ENCODE measurements around the gene MGARP. TPM values are rescaled to one million over a fixed set of nuclear protein-coding genes. Genes with fewer than 3 reads are reported as not detected.

MGARP gene
- polyA plus RNA-seq, 4 donors: 0.33 to 0.61 (median 0.50) TPM

DNA sequence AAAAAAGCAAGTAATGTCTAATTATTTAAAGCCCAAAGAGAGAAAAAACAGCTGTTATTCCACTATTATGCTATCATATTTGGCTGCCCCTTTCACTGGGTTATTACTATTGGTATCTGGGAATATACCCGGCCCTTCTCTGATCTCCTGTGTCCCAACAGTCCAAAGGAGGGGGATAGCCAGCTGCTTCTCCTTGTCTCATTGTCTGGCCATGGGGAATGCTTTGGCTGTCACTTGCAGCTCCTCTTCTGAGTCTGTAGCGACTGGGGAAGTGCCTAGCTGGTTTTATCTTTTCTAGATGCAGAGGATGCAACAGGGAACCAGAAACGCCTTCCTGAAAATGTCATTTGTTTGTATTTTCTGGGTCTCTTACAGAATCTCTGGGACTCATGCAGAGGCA lies 33.9 kb downstream of the MGARP start:
- DNase-seq (ENCODE audit: low read depth in 4 of 4, low spot score in 3 of 4): no peak

DNA sequence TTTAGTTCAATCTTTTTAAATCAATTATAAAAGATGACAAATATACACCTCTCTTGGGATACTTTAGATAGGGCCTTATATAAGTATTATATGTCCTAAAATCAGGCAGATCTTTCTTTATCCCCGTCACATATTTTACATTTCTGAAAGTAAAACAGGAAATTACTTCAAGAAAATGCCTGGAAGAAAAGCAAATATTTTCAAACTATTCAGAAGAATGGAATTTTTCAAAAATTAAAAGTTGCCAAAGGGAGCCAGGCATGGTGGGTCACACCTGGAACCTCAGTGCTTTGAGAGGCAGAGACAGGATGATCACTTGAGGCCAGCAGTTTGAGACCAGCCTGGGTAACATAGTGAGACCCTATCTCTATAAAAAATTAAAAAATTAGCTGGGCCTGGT lies 34.4 kb downstream of the MGARP start:
- DNase-seq (ENCODE audit: low read depth in 4 of 4, low spot score in 3 of 4): no peak

DNA sequence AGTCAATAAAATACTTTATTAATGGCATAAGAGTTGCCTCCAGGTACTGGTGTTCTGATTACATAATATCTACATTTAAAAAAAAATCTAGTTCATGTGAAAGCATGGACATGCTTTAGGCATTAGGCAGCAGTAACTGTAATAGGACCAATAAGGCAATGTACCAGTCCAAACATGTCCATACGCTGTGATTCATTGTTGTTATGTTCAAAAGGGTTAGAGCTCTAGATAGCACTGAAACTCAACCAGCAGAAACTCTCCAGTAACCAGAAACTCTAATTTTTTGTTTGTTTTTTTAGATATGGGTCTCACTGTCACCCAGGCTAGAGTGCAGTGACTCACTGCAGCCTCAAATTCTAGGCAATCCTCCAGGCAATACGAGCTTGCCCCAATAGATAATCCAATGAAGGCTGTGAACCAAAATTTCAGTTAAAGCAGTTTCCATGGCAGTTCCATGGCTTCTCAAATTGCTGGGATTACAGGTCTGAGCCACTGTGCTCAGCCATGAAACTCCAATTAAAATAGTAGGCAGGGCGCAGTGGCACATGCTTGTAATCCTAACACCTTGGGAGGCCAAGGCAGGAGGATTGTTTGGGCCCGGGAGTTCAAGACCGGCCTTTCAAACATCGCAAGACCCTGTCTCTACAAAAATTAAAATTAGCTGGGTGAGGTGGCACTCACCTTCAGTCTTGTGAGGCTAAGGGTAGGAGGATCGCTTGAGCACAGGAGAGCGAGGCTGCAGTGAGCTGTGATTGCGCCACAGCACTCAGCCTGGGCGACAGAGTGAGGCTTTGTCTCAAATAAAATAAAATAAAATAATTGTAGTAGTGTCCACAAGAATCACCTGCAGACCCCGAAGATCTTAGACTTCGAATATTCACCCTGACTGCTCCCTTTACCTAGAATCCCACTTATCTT lies 36.3 kb downstream of the MGARP start:
- DNase-seq (ENCODE audit: low read depth in 4 of 4, low spot score in 3 of 4): no peak

DNA sequence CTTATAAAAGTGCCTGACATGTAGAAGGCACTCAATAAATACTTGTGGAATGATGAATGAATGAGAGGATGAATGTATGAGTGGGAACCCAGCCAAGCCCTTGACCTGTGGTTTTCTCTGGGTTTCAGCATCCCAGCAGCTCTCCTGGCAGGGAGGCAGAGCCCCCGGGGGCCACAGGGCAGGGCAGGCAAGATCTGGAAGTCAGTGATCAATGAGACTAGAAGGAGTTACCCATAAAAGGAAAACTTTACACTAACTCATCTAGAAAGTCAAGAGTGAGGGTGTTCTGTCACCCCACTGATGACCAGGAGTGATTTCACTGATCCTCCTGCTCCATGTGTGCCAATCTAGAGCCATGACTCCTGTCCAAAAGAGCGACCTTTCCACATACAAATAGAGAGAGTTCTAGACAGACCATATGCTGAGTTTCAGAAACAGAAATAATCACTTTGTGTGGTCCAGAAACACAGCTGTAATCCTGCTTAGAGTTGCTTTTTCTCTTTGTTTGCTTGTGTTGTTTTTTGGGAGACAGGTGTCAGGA lies 37.4 kb downstream of the MGARP start:
- DNase-seq (ENCODE audit: low read depth in 4 of 4, low spot score in 3 of 4): no peak

DNA sequence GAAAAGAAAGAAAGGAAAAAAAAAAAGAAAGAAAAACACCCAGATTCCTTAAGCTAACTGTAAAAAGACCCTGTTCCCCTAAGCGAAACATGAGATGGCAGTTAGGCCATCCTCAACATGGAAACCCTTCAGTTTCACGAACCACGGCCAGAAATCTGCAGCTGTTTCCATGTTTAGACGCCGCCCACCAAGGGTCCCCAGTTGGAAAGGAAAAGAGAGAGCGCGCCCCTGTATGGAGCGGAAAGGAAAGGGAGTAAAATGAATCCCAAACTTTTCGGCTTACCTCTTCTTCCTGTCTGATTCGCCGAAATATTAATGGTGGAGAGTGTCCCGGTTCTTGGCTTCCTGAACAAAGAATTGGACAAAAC lies 38.3 kb downstream of the MGARP start:
- DNase-seq (ENCODE audit: low read depth in 4 of 4, low spot score in 3 of 4): no peak

DNA sequence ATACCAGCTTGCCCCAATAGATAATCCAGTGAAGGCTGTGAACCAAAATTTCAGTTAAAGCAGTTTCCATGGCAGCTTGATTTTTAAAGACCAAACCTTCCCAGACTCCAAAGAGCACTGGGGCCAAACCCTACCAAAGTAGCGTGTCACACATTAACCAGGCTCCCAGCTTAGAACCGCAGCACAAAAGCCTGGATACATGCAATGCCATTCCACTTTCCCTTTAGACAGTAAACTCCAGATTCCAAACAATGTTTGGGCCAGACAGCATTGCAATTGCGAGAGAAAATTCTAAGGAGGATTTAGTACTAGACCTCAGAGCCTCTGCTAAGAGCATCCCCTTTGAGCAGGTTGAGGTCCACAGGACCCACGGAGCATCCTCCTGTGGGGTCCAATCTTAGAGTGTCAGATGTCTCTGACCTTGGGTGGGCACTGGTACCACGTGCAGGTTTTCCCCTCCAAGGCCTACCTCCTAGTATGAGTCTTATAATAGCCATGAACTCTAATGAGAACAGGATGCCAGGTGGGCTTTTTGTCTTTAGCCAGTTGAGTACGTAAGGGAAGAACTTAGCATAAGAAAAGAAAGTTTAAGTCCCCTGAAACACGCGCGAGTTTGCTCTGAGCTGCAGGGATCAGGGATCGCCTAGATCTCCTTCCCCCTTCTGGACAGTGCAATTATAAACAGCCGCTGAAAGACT lies 38.8 kb downstream of the MGARP start:
- peak in 2 of 4 donors; percentile 3 to 6 for DNase-seq (ENCODE audit: low read depth in 4 of 4, low spot score in 3 of 4)

DNA sequence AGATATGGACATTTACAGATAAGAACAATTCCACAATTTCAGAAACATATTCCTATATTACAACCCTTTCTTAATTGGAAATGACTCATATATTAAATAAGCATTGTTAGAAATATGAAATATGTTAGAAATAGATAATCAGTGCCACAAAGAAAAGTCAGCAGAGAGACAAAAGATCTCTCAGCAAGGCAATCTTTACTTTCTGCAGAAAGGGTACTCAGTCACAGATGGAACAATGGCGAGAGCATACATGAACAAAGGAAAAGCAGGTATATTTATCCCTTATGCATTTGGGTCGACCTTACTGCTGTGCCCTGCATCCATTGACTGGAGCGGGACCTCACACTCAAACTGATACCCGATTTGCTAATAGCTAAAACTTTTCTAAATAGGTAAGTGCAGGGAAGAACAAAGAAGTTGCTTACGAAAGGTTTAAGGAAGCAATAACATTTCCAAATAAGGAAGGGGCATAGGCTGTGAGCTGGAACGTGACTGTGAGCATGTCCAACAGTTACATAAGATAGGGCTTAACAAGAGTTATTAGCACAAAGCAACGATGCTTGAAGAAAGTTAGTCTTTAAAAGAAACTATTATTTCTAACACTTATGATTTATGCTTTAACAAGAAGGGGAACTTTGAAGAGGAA lies 40.8 kb downstream of the MGARP start:
- DNase-seq (ENCODE audit: low read depth in 4 of 4, low spot score in 3 of 4): no peak

DNA sequence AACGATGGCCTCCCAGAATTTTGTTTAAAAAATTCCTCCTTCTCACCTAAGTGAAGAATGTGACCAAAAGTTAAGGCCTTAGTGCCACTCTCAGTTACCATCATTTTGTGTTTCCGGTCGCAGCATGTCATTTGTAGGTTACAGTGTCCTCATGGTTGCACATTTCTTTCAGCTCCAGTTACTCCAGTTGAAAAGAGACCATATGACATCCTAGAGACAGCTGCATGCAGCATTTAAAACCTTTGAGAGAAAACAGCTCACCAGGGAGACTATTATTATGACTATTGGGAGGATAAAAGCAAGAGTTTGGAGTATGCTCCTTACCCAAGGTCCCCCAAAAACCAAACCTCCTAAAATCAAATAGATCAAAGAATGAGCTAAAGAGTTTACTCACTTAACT lies 45.8 kb downstream of the MGARP start:
- DNase-seq (ENCODE audit: low read depth in 4 of 4, low spot score in 3 of 4): no peak

DNA sequence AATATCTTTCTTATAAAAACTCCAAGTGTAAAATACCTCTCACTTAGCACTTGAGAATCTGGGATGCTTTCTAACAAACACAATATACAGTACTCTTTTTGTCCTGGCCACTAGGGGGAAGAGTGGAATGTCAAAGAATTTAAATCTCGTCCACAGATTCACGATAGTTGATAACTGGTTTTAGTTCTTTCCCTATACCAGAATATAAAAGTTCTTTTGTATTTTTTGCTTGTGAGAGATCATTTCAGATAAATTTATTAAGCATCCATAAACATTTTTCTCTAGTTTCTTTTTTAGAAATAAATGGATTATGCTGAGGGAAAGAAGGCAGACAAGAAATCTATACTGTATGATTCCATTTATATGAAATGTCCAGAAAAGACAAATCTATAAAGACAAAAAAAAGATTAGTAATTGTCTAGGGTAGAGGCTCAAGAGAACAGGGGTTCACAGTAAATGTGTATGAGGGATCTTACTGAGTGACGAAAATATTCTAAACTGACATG lies 50.4 kb downstream of the MGARP start:
- peak; percentile 28 to 38 (median 30) for DNase-seq (ENCODE audit: low read depth in 4 of 4, low spot score in 3 of 4)

DNA sequence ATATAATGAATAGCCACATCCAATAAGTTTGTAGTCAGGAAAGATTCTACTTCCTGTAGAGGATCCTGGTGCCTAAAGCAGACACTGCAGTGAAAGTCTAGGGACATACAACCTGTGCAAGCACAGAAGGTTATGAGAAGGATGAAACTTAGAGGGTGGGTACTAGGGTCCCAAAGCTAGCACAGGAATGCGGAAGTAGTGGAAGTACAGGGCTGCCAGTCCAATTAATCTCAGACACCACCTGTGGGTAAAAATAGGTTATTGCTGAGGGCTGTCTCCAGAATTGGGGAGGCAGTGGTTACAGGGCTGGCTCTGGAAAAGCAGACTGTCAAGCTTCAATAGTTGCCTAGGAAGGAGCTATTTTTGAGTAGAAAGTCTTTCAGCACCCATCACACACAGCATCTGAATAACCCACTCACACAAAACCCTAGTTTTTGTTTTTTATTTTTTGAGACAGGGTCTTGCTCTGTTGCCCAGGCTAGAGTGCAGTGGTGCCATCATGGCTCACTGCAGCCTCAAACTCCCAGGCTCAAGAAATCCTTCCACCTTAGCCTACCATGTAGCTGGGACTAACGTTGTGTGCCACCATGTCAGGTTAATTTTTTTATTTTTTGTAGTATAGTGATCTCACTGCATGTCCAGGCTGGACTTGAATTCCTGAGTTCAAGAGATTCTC lies 52.2 kb downstream of the MGARP start:
- DNase-seq (ENCODE audit: low read depth in 4 of 4, low spot score in 3 of 4): no peak

DNA sequence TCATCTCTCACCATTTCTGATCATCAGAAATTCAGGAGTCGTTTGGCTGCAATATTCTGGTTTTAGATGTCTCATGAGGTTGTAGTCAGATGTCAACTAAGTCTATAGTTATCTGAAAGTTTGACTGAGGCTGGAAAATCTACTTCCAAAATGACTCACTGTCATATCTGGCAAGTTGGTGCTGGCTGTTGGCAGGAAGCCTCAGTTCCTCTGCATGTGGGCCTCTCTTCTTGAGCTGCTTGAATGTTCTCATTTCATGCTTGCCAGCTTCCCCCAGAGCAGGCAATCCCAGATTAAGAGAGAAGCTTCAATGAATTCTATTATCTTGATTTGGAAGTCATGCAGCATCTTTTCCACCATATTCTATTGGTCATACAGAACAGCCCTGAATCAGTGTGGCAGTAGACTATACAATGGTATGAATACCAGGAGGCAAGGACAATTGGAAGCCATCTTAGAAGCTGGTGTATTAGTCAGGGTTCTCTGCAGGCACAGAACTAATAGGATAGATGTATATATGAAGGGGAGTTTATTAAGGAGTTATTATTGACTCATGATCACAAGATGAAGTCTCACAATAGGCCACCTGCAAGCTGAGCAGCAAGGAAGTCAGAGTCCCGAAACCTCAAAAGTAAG lies 56.2 kb downstream of the MGARP start:
- DNase-seq (ENCODE audit: low read depth in 4 of 4, low spot score in 3 of 4): no peak

DNA sequence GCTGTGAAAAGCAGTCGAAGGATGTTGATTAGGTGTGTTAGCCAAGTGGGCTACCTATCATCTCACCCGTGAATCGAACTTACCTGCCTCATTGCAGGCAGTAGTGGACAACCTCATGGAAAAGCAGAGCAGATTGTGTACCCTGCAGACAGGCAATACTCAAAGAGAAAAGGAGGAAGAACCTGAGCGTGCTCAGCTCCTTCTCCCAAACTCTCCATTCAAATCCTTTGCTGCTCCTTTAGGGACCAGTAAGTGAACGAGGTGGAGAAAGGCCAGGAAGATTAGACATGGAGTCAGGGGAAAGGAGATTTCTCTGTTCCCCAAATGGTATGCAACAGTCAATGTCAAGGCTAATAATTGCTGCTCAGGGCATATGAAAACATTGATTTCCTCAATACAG lies 57.8 kb downstream of the MGARP start:
- DNase-seq (ENCODE audit: low read depth in 4 of 4, low spot score in 3 of 4): no peak

DNA sequence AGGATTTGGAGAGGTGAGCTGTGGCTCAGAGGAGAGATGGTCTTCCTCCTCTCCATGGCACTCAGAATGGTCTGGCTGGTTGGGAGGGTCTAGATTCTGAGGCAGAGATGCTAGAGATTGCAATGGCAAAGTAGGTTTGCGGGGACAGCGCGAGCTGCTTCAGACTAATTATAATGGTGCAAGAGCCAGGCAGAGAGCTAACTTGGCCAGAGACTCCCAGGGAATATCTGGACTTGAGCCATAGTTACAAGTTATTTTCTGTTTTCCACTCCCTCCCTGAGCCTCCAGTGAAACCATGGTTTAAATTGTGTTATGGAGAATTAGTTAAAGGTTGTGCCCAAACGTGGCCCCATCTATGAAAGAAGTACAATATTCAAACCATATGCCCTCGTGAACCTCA lies 58.3 kb downstream of the MGARP start:
- DNase-seq (ENCODE audit: low read depth in 4 of 4, low spot score in 3 of 4): no peak

DNA sequence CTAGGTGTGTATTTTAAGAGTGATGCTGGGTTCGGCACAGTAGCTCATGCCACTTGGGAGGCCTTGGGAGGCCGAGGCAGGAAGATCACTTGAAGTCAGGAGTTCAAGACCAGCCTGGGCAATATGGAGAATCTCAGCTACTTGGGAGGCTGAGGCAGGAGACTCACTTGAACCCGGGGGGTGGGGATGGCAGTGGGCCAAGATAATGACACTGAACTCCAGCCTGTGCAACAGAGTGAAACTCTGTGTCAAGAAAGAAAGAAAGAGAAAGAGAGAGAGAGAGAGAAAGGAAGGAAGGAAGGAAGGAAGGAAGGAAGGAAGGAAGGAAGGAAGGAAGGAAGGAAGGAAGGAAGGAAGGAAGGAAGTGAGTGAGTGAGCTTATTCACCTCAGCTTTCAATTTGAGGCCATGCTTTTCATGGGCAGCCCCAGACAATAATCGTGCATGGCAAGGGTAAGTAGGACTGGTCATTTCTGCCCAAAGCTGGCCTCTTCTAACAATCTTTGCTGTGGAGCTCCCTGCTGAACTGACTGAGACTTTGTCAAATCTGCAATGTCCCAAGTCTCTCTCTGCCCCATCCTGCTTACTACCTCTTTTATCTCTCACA lies 60.5 kb downstream of the MGARP start:
- DNase-seq (ENCODE audit: low read depth in 4 of 4, low spot score in 3 of 4): no peak

Other genes with a start within 250 kb of the MGARP start
- gene ELF2, start 103.0 kb downstream of the MGARP start, polyA plus RNA-seq (ENCODE audit: insufficient read length in 4 of 4): 10 to 100 TPM; 55.4 to 70.7 (median 69.5) TPM
- gene NAA15, start 21.3 kb upstream of the MGARP start, polyA plus RNA-seq (ENCODE audit: insufficient read length in 4 of 4): 10 to 100 TPM; 30.0 to 38.8 (median 36.5) TPM
- gene NDUFC1, start 22.3 kb upstream of the MGARP start, polyA plus RNA-seq (ENCODE audit: insufficient read length in 4 of 4): 100 to 1,000 TPM; 102 to 112 (median 105) TPM
- gene RAB33B, start 173.9 kb upstream of the MGARP start, polyA plus RNA-seq (ENCODE audit: insufficient read length in 4 of 4): 10 to 100 TPM; 12.1 to 14.0 (median 13.7) TPM

All from right renal pelvis (tissue), 4 donors.